Endothelial cell (in vitro differentiated cells): ENCODE results near the gene NIM1K. TPM values are rescaled to one million over a fixed set of nuclear protein-coding genes. Genes with fewer than 3 reads are reported as not detected.
"Not testable (repeated sequence)": the region's sequence is repeated elsewhere in the genome, so short reads cannot be mapped to it uniquely, and the experiment has no call there.

ENCODE experiments used
- DNase-seq: peaks from one replicate; pipeline ENCODE4 v3.0.0; 2021; ENCODE audit warnings: low spot score
- H3K27ac Mint-ChIP-seq: one replicate; pipeline ENCODE4 v1.8.0; 2021; ENCODE audit warnings: mixed read lengths, inconsistent platforms; ENCODE audit not compliant: unreplicated experiment
- H3K27me3 Mint-ChIP-seq: one replicate; pipeline ENCODE4 v1.8.0; 2021; ENCODE audit warnings: mild to moderate bottlenecking, moderate library complexity, mixed read lengths, inconsistent platforms; ENCODE audit not compliant: unreplicated experiment
- H3K36me3 Mint-ChIP-seq: one replicate; pipeline ENCODE4 v1.8.0; 2021; ENCODE audit warnings: mild to moderate bottlenecking, low read depth, mixed read lengths, inconsistent platforms; ENCODE audit not compliant: unreplicated experiment
- H3K4me1 Mint-ChIP-seq: one replicate; pipeline ENCODE4 v1.8.0; 2021; ENCODE audit warnings: mild to moderate bottlenecking, mixed read lengths, inconsistent platforms; ENCODE audit not compliant: unreplicated experiment
- H3K4me3 Mint-ChIP-seq: one replicate; pipeline ENCODE4 v1.8.0; 2021; ENCODE audit warnings: mild to moderate bottlenecking, mixed read lengths, inconsistent platforms; ENCODE audit not compliant: unreplicated experiment
- H3K9me3 Mint-ChIP-seq: one replicate; pipeline ENCODE4 v1.8.0; 2021; ENCODE audit warnings: mixed read lengths, inconsistent platforms; ENCODE audit not compliant: unreplicated experiment
- CTCF ChIP-seq: fragments of 200-600 bp; sonication (generic); IDR thresholded peaks from one replicate; pipeline ENCODE4 v1.5.0; 2021; ENCODE audit warnings: antibody characterized with exemption; ENCODE audit not compliant: unreplicated experiment
- total RNA-seq: library from RNA; stranded (reverse); fragmentation: NEBNext Ultra II Directional; extraction: Animal tissue kit (Norgen Biotek cat#: 25700); gene quantifications from one replicate; pipeline ENCODE4 v1.2.1, GENCODE V29; 2021; ENCODE audit not compliant: unreplicated experiment

Gene NIM1K
- total RNA-seq, 1 donor from 2014 or later: 0.15 TPM

GRCh38 chr5:43256261-43256966 is 64.4 kb downstream of the NIM1K start:
- Mint-ChIP-seq H3K27me3 (peaks cover 7% of the 10 kb centered on the region), H3K27ac (no peak overlapping the region), H3K4me1 (no peaks in the 10 kb centered on the region), H3K4me3 (no peak overlapping the region), H3K36me3 (no peaks in the 10 kb centered on the region), H3K9me3 (no peaks in the 10 kb centered on the region)
- TF ChIP-seq CTCF: no peak
- DNase-seq: no peak

- no peak for TF ChIP-seq CTCF
- no peaks in the 10 kb centered on the region for H3K4me1 Mint-ChIP-seq
- peaks cover 5% of the 10 kb centered on the region for H3K9me3 Mint-ChIP-seq
- peaks cover 7% of the 10 kb centered on the region for H3K27me3 Mint-ChIP-seq
- H3K4me3 Mint-ChIP-seq: no peak overlapping the region
- no peak overlapping the region for H3K27ac Mint-ChIP-seq
- no peak for DNase-seq
- H3K36me3 Mint-ChIP-seq: no peaks in the 10 kb centered on the region
These were observed 66.1 kb downstream of the NIM1K start for GRCh38 chr5:43258116-43258515.

- not testable (repeated sequence) for H3K4me1 Mint-ChIP-seq, H3K27ac Mint-ChIP-seq, H3K9me3 Mint-ChIP-seq, H3K27me3 Mint-ChIP-seq, H3K36me3 Mint-ChIP-seq, H3K4me3 Mint-ChIP-seq, DNase-seq
These were observed 70.2 kb downstream of the NIM1K start for GRCh38 chr5:43262269-43262668.

GRCh38 chr5:43268188-43268820 is 76.3 kb downstream of the NIM1K start:
- TF ChIP-seq CTCF: no peak
- no peaks in the 10 kb centered on the region for H3K4me1 Mint-ChIP-seq
- DNase-seq: no peak
- H3K27me3 Mint-ChIP-seq: no peaks in the 10 kb centered on the region
- H3K36me3 Mint-ChIP-seq: peaks cover 6% of the 10 kb centered on the region
- no peaks in the 10 kb centered on the region for H3K9me3 Mint-ChIP-seq
- H3K27ac Mint-ChIP-seq: no peak overlapping the region
- no peak overlapping the region for H3K4me3 Mint-ChIP-seq

GRCh38 chr5:43270645-43271044 is 78.6 kb downstream of the NIM1K start:
- Mint-ChIP-seq H3K27me3 (no peaks in the 10 kb centered on the region), H3K4me1 (no peaks in the 10 kb centered on the region), H3K4me3 (no peak overlapping the region), H3K9me3 (no peaks in the 10 kb centered on the region), H3K27ac (no peak overlapping the region), H3K36me3 (peaks cover 6% of the 10 kb centered on the region)
- no peak for TF ChIP-seq CTCF
- no peak for DNase-seq
